Measurements from ENCODE around the gene ZNF22. TPM values are rescaled to one million over a fixed set of nuclear protein-coding genes. Genes with fewer than 3 reads are reported as not detected.

The ZNF22 gene
- total RNA-seq, result 31.3 TPM

DNA sequence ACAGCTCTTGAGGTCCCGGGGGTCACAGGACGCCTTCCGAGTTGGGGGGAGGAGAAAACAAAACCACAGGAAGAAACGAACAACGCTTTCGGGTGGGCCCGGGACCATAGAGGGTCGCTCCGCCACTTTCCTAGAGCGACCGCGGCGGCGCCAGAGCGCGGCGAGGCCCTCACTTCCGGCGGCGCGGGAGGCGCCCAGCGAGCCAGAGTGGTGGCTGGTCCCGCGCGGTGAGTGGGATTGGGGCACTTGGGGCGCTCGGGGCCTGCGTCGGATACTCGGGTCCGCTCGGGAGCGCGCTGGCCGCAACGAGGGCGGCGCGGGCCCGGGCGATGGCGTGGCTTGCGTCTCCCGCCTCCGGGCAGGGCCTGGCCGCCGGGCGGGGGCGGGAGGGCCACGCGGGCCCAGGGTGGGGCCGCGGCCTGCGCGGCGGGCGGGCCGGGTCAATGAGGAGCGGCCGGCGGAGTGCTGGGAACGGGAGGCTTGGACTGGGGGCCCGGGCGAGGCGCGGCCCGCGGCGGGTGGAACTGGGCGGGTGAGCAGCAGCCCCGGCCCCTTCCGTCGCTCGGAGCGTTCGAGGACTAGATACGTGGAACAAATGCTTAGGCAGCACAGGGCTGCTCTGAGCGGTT, at the start of gene ZNF22:
Gene ZNF22, plus strand, starts transcription at position 172 of the 629 bp plus-strand sequence. CDS start 2,446 bp downstream, outside the sequence.
- DNase-seq, result peak; percentile 77

DNA sequence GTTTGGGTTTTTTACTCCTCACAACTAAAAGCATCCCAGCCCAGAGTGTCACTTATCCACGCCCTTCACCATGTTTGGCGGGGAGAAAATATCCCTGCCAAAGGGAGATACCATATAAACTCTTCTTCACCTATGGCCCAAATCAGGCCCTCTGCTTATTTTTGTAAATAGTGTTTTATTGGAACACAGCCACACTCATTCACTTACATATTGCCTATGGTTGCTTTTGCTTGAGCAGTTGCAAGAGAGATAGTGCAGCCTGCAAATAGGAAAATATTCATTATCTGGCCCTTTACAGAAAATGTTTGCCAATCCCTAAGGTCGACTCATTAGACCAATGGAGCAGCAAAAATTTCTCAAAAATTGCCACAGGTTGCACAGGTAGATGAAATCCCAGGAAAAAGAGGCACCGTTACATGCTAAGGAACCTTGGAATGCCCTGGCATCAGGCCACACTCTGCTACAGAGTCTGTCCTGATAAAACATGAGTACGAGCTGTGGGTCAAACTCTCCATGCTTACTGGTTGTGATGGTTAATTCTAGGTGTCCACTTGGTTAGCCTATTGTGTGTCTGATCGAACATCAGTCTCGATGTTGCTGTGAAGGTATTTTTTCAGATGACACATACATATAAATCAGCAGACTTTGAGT, 49.0 kb upstream of the ZNF22 start:
- DNase-seq, result no peak

DNA sequence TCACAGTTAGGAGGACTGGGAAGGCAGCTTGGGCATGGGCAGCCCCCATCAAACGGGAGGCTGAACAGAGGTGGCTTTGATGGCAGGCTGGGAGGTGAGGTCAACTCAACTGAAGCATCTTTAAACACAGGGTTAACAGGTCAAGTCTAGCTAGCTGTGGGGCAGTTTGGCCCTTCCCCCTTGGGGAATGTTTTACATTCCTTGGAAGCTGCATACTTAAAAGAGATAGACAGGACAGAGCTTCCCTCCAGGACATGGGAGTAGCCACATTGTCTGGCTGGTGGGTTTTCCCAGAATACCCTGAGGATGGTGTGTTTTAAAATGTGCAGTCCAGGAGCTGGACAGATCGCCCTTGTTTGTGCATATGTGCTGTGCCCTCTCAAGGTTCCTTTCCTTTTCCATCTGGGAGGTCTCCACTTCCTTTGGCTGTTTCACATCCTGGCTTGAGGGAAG, 47.9 kb upstream of the ZNF22 start:
- no peak for DNase-seq

DNA sequence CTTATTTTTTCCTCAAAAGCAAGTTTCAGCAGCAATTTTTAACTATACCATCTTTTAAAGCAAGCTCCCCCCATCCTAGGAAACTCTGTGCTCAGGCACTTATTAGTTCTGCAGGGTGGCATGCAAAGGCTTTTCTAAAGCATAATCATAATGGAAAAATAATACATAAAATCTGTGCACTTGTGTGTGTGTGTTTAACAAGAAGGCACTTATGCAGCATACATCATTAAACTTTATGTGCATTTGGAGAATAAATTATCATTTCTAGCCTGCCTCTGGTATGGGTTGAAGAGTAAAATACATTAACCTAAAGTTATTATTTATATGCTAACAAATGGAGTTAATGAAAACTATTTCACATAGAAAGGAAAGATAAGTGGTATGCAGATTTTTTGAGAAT, 46.7 kb upstream of the ZNF22 start:
- no peak for DNase-seq

DNA sequence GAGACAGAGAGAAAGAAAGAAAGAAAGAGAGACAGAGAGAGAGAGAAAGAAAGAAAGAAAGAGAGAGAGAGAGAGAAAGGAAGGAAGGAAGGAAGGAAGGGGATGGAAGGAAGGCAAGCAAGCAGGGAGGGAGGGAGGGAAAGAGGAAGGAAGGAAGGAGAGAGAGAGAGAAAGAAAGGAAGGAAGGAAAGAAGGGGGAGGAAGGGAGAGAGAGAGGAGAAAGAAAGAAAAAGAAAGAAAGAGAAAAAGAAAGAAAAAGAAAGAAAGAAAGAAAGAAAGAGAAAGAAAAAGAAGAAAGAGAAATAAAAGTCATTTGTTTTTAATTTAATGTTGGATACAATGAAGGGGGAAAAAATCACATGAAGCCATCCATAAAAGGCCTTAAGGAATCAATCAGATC, 45.8 kb upstream of the ZNF22 start:
- no peak for DNase-seq

DNA sequence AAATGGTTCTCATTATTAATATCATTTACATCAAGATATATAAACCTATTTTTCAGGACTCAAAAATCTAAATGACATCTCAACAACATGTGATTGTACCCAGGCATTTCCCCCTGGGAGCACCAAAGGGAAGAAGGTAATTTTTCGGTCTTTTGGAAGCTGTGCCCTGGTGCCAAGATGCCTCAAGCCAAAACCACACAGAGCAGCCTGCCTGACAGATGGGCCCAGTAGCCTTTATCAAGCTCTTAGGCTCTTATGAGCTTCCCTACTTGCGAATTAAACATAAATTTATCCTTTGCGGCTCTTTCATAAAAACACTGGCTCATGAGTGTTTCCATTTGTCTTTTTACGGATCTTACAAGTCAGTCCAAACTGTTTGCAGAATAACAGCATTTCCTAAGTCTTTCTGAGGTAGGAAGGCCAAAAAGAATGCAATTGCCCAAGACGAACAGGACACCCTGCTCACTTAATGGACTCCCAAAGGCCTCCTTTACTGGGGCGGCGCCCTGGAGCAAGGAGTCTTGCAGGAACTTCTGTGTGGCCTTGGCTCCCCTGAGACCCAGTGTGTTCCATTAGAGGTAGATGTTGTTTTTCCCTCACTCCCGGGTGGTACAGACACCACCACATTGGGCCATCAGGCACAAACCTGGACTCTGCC, 45.2 kb upstream of the ZNF22 start:
- no peak for DNase-seq

DNA sequence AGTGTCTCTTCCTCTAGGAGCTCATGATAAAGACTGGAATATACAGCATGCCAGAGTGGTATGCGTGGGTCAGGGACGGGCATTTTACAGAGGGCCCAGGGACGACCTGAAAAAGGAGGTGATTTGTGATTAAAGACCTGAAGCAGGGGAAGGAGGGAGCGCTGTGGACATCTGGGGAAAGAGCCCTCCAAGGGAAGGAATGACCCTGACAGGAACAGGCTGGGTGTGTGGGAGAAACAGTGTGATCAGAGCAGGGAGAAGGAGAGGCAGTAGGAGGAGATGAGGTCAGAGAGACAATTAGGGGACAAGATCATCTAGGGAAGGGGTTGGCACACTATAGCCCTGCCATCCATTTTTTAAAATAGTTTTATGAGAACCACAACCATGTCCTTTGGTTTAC, 44.5 kb upstream of the ZNF22 start:
- DNase-seq, result no peak

DNA sequence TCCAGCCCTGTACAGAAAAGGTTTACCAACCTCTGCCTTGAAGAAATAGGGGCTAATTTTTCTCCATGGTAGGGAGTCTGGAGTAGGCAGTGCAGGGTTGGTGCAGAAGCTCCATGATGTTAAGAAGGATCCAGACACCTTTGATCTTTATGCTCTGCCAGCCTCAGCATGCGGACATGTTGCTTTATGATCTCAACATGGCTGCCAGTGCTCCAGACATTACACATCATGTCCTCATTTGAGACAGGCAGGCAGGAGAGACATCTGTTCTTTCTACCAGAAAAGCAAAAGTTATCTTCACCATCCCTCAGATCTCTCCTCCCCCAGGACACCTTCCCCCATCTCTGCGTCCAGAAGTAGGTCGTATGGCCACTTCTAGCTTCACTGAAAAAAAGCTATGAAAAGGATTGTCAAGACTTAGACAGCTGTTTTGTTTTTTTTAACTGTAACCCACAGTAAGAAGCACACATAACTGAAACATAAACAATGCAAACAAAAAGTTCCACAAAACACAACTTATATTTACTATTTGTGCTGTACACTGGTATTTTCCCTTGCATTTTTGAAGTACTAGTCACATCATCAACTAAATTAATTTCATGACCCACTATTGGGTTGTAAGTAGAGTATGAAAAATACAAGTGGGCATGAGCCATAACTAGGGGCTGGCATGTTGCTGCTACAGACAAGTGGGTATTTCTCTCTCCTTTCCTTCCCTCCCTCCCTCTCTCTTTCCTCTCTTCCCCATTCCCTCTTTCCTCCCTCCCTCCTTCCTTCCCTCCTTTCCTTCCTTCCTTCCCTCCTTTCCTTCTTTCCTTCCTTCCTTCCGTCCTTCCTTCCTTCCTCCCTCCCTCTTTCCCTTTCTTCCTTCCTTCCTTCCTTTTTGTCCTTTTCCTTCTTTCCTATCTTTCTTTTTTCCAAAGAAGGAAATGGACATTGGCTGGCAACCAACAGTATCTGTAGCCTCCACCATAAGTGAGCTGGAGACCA, 43.7 kb upstream of the ZNF22 start:
- no peak for DNase-seq

DNA sequence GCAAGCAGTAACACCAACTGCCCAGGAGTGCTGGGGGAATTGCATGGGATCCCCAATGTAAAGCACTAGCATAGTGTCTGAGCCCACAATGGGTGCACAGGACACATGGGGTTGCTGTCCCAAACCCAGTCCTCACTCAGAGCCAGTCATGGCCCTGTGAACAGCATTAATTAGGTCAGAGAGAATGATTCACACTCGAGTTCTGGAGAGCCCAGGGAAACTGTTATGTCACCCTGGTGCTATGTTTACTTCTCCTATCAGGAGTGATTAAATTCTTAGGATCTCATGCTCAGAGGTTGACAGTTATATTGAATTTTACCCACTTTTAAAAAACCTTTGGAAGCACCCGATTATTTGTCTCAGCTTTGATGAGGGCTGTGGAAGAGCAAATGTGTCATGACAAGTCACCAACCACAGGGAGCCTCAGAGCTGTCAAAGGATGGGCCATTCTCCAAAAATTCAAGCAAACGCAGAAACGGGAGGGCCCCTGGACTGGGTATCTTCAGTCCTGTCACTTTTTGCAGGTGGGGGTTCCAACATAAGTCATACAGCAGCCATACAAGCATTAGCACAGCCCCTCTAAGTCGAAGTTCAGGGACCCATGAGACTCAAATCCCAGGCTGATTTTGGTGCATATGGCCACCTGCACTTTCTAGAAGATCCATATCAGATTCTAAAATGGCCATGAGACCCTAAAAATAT, 42.4 kb upstream of the ZNF22 start:
- DNase-seq, result no peak

DNA sequence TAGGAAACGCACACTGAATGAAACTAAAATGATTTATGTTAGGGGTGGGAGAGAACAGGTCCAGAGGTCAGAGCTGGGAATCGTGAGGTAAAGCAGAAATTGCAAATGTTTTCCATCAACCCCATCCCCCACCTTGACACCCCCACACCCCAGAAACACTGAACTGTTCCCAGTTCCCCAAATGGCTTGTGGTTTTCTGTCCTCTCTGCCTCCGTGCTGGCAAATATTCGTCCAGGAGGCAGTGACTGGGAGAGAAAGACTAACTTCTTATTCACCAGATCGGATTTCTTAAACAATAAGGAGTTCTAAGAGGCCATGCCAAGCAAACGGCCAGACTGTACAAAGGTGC, 41.9 kb upstream of the ZNF22 start:
- no peak for DNase-seq

DNA sequence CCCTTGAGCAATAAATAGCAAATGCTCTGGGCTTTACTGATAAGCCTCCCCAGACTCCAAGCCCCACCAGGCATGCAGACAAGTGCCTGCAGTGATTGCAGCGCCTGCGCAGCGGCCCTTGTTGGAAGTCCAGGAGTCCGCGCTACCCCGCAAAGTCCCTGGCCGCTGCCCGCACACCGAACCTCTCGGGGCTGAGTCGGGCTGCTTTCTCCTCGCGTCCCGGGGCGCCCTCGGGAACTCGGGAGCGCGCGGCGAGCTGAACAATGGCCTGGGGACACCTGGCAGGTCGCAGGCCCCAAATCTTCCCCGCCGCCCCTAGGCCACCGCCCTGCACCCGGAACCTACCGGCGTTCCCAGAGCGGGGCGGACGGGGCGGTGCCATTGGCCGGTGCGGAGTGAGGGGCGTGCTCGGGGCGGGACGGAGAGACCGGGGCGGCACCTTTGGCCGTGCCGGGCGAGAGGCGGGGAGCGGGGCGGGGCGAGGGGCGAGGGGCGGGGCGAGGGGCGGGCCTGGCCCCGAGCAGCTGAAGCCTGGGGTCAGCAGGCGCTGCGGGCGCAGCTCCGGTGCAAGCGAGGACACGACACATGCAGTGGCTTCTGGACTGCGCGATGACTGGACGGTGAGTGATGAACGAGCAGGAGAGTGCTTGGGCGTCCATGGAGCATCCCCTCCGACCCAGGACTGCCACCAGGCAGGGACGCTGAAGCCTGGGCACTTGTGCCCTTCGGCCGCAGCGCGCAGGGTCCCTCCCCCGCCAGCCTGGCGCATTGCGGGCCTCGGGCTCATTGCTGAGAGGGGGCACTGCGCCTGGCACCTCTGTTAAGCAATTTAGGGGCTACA, 41.3 kb upstream of the ZNF22 start, which contains the start of gene RASSF4:
Gene RASSF4, plus strand, starts transcription at position 556 of the 841 bp plus-strand sequence. CDS start 10,401 bp downstream, outside the sequence.
- DNase-seq, result peak; percentile 58

DNA sequence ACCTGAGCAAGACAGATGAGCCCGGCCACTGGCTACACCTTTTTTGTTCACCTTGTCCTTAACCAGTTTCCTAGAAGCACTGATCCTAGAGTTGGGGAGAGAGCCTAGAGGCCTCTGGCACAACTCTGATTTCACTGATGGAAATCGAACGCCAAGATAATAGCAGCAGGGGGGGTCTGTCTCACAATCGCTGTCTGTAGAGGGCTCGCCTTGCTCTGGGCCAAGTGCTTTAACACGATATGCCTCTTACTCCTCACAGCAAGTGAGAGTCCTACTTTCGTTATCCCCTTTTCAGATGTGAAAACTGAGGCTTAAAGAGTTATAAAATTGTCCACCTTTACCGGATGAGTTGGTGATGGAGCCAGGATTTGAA, 40.6 kb upstream of the ZNF22 start:
- DNase-seq, result no peak

DNA sequence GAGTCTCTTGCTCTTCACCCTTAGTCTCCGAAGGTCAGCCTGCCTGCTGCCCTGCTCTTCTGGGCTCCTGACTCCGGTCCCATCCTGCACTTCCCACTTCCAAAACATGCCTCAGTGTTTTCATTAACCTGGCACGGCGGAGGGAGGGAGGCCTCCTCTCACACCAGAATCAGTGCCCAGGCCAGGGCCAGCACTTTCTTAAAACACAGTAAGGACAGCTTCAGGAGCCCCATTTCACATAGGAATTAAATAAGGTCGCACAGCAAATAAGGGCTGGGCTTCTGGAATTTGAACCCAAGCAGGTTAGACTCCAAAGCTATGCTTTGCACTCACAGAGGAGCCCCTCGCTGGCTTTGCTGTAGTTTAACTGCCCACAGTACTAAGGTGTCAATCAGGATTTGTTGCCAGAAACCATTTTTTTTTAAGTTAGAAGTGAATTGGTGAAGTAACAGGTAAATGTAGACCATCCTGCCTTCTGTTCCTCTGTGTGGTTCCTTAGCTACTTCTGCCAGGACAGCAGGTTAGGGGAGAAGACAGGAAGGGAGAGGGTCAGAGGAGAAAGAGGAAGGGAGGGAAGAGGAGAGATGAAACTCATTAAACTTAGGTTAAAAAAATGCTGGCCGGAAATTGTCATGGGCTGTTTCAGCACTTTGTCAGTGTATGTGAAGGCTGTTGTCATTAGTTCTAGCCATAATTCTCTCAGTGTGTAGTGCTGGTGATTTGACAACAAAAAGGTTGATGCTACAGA, 40.1 kb upstream of the ZNF22 start:
- DNase-seq, result no peak

DNA sequence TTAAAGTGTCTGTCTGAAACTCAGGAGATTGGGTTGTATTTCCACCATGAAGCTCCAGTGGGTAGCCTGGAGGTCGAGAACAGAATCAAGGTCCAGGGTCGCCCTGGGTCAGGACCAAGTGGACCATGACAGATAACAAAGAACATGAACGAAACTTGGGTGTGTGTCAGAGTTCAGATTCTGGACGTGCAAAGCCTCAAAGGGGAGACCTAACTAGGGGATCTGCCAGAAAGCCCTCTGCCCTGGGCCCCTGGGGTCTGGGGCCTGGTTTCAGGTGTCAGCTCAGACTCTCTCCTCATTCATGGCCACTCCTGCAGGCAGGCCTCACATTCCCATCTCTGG, 39.5 kb upstream of the ZNF22 start:
- DNase-seq, result no peak

DNA sequence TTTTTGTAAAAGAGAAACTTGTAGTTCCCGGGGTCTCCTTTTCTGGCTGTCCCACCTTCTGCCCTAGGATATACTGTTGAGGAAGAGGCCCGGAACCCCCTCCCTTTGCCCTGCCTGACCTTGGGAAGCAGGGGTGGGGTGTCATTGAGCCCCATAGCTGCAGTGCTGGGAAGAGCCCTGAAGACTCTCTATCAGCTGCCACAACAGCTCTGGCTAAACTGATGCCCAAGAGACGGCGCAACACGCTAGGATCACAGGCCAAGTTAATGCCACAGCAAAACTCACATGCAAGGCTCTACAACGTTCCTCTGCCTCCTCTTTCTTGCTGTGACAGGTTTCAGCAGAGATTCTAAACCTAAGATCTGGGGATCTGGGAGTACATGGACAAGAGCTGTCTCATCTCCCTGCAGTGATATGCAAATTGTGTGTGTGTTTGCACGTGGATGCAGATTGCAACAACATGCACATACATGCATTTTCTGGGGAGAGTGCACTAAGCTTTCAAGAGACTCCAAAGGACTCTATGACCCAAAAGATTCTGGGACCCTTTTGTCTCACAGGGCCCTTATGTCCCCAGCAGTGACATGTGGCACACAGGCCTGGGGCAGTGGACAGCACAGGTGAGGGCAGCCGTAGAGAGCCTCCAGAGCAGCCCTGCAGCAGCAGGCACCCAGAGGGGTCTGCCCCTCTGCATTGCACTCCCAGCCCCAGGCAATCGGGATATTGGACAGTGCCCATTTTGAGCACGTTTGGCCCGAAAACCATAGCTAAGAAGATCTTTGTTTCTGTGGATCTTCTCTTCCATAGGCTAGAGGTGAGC, 38.6 kb upstream of the ZNF22 start:
- no peak for DNase-seq

DNA sequence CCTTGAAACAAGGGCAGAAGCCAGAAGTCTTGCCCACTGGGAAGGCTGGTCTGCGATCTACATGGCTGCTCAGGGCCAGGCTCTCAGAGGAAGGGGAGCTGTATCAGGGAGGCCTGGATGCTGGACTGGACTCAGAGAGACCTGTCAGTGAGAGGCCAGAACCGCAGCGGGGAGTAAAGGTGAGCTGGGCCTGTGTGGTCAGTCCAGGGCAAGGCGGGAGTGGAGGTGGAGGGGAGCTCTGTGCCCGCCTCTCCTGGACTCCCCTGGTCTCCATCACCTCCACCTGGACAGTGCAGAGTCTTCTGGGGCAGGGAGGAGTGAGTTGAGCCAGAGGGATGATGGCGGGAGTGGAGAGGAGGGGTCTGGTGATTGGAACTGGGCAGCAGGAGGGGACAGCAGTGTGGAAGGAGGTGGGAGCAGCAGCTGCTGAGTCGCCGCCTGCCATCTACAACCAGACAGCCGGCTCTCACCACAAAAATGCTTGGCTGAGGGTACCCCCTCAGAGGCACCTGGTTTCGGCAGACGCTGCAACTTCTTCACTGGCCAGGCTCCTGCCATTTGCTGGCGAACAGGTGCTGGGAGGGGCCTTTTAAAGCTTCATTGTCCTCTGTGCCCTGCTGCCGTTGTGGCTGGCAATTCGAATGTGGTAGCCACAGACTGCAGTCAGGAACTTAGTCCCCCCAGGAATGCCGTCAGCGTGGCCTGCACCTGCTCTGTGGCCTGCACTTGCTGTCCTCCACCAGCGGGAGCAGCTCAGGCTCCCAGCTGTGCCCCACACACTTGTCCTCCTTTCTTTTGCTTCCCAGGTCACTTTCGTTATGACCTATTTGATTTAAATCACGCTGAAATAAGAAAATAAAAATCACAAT, 37.6 kb upstream of the ZNF22 start:
- no peak for DNase-seq

DNA sequence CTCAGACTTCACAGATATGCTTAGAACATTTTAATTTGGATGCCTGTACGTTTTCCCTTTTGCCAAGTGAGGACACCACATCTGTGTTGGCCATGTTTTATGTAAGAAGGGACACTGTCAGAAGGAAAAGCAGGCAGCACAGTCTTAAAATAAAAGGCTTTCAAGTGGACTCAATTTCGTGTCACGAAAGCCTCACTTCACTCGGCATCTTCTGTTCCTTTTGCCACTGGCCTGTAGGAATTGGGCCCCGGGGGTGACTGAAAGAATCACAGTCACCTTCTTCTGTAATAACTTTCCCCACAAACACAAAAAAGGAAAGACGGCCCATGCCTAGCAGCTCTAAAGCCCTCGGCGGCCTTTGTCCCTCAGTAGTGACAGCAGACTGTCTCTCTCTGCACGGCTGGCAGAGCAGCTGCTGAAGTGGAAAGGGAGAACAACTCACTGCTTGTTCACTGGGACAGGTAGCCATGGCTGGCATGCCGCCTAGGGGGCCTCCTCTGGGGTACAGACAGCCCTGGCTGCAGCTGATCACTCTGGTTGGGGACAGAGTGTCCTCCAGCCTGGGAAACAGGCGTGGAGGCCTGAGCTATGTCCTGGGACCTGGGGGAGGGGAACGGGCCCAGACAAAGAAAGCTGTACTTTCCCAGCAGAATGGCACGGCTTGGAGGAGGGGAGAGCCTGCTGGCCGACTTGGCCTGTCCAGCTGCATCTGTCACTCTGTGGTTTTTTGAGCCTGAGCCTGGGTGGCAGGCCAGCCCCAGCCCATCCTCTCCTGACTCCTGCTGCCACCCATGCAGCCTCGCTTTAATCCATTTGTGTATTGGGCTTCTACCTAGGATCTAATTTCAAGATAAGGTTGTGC, 36.7 kb upstream of the ZNF22 start:
- no peak for DNase-seq
